ENCODE results near the gene PNPLA3.

PNPLA3 gene

GRCh38 chr22:43926349-43926710 lies 2.7 kb downstream of the PNPLA3 start:
- no peak overlapping the region for H3K27ac ChIP-seq
- TF ChIP-seq, protein P1, sequence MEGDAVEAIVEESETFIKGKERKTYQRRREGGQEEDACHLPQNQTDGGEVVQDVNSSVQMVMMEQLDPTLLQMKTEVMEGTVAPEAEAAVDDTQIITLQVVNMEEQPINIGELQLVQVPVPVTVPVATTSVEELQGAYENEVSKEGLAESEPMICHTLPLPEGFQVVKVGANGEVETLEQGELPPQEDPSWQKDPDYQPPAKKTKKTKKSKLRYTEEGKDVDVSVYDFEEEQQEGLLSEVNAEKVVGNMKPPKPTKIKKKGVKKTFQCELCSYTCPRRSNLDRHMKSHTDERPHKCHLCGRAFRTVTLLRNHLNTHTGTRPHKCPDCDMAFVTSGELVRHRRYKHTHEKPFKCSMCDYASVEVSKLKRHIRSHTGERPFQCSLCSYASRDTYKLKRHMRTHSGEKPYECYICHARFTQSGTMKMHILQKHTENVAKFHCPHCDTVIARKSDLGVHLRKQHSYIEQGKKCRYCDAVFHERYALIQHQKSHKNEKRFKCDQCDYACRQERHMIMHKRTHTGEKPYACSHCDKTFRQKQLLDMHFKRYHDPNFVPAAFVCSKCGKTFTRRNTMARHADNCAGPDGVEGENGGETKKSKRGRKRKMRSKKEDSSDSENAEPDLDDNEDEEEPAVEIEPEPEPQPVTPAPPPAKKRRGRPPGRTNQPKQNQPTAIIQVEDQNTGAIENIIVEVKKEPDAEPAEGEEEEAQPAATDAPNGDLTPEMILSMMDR (conservative IDR thresholded peaks at IDR 0.05) = no peak
- TF ChIP-seq ZFX (IDR thresholded peaks at IDR 0.05) = no peak

DNA sequence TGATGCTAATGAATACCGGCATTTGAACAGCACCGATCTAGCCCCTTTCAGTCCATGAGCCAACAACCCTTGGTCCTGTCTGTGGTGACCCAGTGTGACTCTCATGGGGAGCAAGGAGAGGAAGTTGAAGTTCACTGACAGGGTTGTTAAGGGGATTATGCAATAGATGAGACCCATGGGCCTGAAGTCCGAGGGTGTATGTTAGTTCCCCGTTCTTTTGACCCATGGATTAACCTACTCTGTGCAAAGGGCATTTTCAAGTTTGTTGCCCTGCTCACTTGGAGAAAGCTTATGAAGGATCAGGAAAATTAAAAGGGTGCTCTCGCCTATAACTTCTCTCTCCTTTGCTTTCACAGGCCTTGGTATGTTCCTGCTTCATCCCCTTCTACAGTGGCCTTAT lies 4.9 kb downstream of the PNPLA3 start:
- H3K27ac ChIP-seq = no peak overlapping the region
- no peak for TF ChIP-seq ZFX (IDR thresholded peaks at IDR 0.05)
- TF ChIP-seq, protein P1 (conservative IDR thresholded peaks at IDR 0.05) = no peak

GRCh38 chr22:43928908-43929307 lies 5.3 kb downstream of the PNPLA3 start:
- no peak overlapping the region for H3K27ac ChIP-seq
- TF ChIP-seq ZFX (IDR thresholded peaks at IDR 0.05) = no peak
- TF ChIP-seq, protein P1 (conservative IDR thresholded peaks at IDR 0.05) = no peak

DNA sequence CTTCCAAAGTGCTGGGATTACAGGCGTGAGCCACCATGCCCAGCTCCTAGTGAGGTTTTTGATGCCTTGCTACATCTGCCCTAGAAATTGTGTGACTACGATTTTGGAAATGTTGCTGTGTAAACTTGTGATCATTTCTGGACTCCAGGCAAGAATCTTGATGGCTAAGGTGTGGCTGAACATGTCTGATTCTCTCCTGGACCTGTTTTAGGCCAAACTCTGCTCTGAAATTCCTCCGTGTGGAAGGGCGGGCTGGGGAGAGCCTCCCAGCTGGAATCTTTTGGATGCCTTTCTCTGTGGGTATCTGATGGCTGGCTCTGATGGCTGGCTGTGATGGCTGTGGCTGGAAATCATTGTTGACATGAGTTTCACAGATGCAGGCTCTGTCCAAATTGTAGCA lies 8.2 kb downstream of the PNPLA3 start:
- H3K27ac ChIP-seq = no peak overlapping the region
- TF ChIP-seq, protein P1 (conservative IDR thresholded peaks at IDR 0.05) = no peak
- TF ChIP-seq ZFX (IDR thresholded peaks at IDR 0.05) = no peak

DNA sequence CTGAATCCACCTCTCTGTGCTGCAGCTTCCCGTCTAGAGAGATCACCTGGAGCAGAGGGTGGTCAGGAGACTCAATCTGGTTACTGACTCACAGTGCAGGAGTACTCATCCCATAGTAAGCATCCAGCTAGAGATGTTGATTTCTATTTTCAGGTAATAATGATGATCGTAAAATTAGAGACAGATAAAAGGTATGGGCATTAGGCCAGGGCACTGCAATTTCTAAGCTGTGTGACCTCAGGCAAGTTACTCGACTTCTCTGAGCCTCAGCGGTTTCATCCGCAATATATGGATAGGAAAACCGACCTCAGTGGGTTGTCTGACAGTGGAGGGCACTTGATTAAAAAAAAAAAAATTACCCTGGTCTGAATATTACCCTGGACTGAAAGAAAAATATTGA lies 17.8 kb downstream of the PNPLA3 start:
- no peak overlapping the region for H3K27ac ChIP-seq
- TF ChIP-seq ZFX (IDR thresholded peaks at IDR 0.05) = no peak
- TF ChIP-seq, protein P1 (conservative IDR thresholded peaks at IDR 0.05) = no peak

DNA sequence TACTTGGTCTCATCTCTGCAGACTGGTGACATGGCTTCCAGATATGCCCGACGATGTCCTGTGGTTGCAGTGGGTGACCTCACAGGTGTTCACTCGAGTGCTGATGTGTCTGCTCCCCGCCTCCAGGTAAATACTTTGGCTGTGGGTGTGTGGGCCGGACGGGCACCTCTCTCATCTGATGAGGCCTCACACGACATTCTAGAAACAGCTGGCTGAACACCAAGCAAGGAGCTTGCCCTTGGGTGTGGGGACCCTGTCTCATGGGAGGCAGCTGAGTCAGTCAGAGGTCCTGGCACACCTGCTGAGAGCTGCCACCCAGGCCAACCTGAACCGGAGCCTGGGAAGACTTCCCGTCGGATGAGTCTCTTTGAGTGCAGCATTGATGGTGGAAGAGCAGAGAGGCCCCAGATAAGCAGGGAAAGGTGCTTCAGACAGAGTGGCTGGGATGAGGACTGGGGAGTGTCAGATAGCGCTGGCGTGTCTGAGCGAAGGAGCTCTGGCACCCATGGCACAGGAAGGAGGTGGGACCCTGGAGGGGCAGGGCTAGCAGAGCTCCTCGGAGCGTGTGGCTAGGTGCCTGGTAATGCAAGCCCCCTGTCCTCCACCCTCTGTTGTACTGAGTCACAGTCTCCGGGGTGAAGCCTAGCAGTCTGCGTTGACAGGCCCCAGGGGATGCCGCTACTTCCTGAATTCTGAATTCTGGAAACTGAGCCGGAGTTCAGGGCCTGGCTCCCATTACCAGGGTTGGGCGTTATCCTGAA lies 21.2 kb downstream of the PNPLA3 start:
- TF ChIP-seq, protein P1 (conservative IDR thresholded peaks at IDR 0.05) = no peak
- no peak overlapping the region for H3K27ac ChIP-seq

DNA sequence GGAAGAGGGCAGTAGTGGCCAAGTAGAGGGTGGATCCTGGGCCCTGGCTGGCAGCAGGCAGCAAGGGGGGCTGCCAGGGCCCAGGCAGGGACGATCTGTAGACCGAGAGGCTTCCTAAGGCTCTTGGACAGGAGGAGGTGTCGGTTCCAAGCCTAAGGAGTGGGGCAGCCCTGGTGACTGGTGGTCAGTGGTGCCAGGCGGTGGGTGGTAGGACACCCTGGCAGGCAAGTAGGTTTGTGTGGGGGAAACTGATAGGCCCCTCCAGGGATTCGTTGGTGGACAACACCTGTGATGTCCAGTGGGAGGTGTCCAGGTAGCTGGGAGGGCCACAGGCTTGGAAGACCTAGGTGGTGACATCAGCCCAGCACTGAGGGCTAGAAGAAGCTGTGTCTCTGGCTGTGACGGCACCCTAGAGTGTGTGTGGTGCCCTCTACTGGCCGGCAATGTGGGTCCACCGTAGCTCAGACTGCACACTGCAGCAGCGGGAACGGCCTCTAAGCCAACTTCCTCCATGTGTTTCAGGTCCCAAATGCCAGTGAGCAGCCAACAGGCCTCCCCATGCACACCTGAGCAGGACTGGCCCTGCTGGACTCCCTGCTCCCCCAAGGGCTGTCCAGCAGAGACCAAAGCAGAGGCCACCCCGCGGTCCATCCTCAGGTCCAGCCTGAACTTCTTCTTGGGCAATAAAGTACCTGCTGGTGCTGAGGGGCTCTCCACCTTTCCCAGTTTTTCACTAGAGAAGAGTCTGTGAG lies 22.2 kb downstream of the PNPLA3 start:
- TF ChIP-seq, protein P1 (conservative IDR thresholded peaks at IDR 0.05) = peak; percentile 89
- no peak for TF ChIP-seq ZFX (IDR thresholded peaks at IDR 0.05)
- H3K27ac ChIP-seq = no peak overlapping the region
